ENCODE measurements around the gene PLEK.

The PLEK gene

DNA sequence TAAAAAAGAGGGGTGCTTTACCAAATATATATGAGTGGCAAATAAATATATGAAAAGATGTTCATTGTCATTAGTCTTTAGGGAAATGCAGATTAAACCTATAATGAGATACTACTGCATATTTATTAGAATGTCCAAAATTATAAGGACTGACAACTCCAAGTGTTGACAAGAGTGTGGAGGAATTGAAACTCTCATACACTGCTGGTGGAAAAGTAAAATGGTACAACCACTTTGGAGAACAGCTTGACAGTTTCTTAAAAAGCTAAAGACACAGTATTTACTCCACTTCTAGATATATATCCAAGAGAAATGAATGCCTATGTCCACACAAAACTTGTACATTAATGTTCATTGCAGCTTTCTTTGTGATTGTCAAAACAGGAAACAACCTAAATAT, 50.4 kb downstream of the PLEK start:
- no peak for DNase-seq (ENCODE audit: low read depth in 2 of 2)

DNA sequence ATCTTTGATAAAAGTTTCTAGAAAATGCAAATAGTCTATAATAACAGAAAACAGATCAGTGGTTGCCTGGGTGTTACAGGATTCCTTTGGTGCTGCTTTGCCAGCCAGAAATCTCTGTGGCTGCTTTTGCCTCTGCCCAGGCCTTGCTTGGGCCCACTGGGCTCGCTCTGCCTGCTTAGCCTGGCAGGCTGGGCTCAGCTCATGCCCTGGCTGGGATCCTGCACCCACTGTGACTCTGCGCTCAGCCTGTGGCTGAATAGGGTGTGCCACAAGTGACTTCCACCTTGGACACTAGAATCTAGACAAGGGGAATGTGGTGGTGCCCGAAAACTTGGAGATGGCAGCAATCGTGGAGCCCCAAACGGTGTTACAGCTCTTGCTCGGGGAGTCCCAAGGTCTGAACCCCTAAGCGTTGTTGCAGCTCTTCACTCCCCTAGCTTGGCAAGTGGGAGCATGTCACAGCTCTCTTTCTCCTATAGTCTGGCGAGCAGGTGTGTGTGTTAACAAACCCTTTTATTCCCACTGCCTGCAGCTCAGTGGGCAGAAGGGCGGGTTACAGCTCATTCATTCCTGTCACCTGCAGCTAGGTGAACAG, 51.1 kb downstream of the PLEK start:
- no peak for DNase-seq (ENCODE audit: low read depth in 2 of 2)

DNA sequence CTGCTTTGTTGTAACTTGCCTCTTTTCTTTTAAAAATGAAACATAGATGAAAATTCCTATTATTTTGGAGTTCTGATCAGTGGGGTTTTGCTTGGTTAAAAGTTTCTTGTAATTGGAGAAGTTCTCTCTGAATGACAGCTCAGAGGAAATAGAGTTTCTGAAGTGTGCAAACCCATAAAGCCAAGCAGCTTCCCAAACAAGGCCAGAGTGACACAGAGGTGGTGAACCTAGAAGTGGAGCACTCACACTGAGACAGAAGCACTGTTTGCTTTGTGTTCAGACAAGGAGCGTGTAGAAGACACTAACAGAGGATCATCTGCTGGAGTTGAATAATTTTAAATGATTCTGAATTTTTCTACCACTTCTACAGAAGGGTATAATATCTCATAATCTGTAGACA, 52.8 kb downstream of the PLEK start:
- DNase-seq (ENCODE audit: low read depth in 2 of 2): no peak

DNA sequence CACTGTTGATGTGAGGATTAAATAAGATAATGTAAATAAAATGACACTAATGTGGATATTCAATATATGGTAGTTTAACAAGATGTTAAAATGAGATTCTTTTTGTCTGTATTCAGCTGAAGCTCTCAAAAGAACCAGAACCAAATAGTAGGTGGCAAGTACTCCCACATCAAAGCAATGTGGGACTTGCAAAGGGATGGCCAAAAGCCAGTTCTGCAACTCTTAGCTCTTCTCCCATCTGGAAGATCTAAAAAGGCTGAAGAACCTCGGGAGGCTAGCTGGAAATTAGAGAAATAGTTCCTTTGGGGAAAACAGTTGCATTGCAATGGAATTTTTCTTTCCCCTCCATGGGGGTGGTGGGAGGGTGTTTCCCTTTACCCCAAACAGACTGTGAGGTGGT, 53.3 kb downstream of the PLEK start:
- DNase-seq (ENCODE audit: low read depth in 2 of 2): no peak

DNA sequence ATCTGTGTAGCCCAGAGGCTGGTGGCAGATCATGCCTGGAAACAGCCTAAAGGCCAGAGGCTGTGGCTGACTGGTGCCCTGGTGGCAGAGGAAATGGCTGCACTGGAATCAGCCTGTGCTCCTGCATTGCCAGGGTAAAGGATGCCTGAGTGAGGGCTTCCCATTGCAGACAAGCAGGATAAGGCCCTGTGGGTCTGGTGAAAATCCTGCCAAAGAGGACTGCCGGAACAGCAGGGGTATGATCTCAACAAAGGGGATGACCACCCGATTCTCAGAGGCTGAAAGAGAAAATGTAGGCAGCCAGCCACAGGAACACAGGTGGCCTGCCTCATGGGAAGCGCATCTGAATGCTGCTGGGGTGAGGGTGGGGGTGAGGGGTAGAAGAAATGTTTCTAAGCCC, 53.8 kb downstream of the PLEK start:
- DNase-seq (ENCODE audit: low read depth in 2 of 2): no peak

DNA sequence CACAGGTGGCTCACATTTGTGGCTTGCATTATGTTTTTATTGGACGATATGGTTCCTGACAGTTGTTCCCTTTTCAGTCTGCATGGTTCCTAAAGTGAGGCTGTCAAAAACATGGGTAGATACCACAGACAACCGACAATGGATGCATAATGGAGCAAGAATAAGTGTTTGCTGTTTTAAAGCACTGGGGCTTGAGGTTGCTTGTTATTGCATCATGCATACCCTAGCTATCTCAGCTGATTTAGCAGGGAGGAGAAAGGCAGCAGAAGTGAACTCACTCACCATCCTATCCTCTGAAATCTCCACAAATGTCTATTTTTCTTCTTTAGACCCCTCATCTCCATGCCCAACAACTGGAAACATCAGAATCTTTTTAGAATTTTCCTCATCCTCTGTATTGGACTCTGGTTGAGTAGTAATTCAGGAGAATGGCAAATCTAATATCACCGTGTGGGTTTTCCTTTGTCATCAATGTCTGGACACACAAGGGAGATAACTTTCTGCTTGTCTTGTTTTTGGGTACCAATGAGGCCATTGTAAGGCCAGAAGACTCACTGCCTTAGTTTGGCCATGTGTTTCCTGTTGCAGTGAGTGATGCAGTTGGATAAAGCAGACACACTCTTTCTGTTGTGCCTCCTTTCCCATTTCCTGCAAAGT, 55.3 kb downstream of the PLEK start:
- no peak for DNase-seq (ENCODE audit: low read depth in 2 of 2)

DNA sequence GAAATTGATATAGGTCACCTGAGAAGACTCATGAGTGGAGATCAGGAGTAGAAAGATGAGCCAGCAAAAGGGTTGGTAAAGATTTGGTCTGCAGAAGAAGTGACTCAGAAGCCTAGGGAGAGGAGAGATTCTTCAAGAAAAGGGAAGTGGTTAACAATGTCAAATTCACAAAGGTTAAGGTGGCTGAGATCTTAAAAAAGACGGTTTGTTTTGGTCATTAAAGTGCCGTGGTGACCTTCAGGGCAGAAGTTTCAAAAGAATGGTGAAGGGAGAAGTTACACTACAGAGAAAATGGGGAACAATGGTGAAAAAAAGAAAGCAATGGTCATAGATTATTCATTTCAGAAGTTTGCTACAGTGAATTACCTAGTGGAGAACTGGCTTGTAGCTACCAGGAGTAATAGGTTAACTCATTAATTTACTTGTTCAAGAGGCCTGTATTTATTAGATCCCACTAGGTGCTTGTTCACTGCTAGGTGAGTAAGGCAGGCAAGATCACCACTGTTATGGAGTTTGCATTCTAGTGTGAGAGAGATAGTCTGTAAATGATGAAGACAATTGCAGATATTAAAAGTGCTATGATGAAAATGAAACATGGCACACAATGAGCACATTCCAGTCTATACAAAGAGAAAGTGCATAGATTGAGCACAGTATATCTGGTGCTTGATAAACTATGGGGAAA, 59.0 kb downstream of the PLEK start:
- DNase-seq (ENCODE audit: low read depth in 2 of 2): no peak

DNA sequence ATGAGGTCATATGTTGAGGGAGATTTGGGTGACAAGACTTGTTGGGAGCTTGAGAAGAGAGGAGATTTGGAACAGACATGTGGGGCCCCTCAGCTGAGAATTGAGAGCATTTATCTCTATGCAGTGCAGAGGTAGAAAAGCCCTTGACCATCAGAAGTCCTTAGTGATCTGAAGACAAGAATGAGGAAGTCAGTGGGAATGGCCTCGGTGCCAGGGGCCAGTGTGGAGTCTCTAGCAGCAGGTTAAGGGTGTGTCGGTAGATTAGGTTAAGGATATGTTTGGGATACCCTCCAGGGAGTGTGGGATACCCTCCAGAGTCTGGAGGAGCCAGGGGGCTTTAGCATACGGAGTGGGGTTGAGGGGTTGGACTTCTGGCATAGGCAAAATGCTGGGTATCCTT, 60.4 kb downstream of the PLEK start:
- DNase-seq (ENCODE audit: low read depth in 2 of 2): no peak

DNA sequence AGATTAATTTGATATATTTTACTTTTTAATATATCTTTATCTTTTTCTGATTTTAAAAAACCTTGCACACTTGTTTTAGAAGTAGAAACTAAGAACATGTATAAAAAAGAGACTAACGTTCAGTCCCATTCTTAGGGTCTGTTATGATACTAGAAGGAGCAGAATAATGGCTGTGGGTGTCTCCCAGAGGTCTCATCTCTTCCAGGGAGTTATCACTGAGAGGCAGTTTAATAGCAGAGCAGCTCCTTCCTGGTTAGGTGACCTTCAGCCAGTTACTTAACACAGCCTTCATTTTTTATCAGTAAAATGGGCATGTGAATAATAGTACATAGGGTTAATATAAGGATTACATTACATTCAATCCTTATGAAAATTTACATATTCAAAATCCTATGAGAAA, 61.4 kb downstream of the PLEK start:
- DNase-seq (ENCODE audit: low read depth in 2 of 2): no peak

DNA sequence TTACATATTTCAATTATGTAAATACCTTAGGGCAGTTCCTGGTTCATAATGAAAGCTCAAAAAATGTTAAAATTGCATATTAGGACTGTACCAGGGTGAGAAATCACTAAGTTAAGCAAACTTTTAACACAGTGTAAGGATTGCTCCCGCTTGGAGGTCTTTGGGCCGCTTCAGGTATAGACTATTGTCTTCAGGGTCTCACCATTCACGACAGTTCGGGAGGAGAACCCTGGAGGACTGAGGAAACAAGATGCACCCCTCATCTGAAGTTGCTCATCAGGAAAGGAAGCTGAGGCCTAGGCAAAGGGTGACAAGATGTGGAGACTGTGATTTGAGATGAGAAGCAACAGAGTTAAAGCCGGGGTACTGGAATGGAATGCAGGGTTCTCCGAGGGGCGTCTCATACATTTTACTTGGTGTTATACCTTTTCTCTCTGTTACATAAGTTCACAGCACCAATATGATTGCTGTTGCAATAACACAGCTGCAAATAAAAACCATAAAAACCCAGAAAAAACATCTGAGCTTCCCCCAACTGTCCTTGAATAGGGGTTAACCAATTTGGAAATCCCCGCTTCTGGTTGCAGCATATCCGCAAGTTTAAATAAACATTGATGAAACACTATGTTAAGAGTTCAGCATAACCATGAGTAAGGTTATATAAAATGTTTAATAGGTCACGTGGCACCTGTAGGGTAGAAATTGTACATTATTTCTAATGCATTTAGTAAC, 61.9 kb downstream of the PLEK start:
- DNase-seq (ENCODE audit: low read depth in 2 of 2): no peak

DNA sequence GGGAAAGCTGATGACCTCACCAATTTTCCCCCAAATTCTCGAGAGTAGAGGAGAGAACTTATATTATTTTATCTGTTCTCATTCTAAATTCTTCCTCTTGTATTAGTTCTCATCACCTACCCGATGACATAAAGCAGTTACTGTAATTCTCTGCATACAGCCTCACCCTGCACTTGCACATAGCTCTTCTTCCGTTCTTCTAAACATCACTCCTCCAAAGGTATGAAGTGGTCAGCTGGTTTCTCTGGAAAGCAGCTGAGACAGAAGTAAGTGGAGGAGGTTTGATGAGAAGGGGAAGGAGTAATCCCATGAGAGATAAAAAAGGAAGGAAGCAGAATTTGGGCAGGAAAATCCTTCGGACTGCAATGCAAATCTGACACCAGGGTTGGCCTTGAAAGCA, 63.0 kb downstream of the PLEK start:
- no peak for DNase-seq (ENCODE audit: low read depth in 2 of 2)

DNA sequence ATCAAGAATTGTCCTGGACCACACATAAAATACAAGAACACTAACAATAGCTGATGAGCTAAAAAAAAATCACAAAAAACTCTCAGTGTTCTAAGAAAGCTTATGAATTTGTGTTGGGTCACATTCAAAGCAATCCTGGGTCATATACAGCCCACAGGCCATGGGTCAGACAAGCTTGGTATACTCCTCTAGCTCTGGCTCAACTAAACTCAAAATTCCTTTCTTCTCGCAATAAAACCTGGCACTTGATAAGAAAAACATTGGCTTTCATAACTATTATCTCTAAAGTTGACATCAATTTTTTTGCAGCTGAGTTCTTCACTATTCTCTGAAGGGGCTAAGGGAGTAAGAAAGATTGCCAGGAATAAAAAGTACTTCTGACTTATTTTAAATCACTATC, 63.7 kb downstream of the PLEK start:
- DNase-seq (ENCODE audit: low read depth in 2 of 2): no peak

DNA sequence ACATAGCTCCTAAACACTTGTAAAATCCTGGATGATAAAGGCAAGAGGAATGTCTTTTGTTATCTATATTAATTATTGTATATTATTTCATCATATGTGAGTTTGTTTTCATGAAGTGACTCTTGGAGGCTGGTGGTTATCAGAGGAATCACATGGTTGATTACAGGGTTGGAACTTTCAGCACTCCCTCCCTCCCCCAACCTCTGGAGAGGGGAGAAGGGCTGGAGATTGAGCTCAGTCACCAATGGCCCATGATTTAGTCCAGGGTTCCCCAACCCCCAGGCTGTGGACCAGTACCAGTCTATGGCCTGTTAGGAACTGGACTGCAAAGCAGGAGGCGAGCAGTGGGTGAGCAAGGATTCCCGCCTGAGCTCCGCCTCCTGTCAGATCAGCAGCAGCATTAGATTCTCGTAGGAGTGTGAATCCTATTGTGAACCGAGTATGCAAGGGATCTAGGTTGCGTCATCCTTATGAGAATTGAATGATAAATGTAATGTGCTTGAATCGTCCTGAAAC, 64.3 kb downstream of the PLEK start:
- no peak for DNase-seq (ENCODE audit: low read depth in 2 of 2)

DNA sequence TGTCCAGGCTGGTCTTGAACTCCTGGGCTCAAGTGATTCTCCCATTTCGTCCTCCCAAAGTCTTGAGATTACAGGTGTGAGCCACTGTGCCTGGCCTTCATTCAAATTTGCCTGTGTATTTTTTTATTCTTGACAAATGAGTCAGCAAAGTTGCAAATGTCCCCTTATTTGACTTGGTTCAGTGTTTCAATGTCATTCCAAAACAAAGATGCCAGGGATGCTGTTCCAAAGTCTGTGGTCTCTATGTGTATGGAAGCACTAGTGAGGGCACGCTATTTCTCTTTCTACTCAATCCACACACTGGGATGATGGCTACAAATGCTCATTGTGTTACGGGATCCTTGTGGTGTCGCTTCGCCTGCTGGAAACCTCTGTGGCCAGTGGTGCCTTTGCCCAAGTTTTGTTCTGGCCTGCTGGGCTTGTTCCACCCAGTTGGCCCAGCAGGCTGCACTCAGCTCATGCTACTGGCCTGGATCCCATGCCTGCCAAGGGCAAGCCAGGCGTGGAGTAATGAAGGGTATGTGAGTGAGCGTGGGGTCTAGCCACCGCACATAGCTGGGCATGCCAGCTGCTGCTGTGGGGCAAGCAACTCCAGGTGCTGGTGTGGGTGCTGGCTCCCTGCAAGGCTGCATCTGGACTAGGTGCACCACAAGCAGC, 66.4 kb downstream of the PLEK start:
- DNase-seq (ENCODE audit: low read depth in 2 of 2): no peak

DNA sequence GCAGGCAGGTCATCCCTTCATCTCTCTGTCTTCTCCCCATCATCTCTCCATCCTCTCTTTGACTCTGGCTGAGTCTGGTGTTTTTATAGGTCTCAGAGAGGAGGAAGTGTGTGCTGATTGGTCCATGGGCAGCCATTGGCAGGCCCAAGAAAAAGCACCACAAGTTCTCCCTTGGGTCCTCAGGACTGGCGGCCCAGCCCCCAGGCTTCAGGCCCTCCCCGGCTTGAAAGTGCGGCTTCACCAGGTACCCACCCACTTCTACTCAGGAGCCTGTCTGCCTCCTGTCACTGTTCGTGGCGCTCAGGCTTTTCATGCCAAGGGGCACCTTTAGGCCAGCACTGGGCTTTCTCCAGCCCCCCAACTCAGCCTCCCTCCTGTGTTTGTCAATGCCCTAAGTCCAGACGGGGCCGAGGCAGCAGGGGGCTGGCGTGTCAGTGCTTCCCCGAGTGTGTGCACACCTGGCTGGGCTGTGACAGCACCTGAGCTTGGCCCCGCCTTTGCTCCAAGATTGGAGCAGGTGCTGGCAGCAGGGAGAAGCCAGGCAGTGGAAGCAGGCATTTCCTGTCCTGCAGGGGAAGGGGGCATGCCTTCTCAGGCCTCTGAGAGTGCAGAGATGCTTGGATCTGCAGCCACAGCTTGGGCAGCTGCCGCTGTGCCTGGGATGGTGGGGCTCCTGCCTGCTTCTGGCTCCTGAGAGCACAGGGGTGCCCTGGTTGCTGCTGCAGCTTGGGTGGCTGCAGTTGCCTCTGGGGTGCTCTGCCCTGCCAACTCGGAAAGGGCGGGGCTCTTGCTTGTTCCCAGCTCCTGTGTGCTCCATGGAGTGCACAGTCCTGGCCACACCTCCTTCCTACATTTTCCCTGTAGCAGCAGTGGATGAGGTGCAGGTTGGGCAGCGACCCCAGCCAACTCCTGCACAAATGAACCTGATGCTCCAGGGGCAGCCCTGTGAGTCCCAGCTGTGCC, 67.9 kb downstream of the PLEK start:
- no peak for DNase-seq (ENCODE audit: low read depth in 2 of 2)

DNA sequence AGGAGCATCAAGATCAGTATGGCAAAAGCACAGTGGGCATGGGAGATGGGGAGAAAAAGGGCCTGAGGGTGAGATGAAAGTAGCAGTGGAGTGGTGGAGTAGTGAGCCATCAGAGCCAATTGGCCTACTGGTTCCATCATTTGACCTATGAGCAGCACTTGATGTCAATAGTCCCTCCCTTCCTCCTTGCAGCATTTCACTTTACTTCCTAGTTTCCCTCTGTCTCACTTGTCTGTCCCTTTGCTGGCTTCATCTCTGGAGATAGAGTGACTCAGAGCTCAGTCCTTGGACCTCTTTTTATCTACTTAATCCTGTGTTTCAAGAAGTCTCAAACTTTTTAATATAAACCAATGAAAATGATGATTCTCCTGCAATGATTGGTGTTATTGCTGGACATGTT, 69.9 kb downstream of the PLEK start:
- no peak for DNase-seq (ENCODE audit: low read depth in 2 of 2)

DNA sequence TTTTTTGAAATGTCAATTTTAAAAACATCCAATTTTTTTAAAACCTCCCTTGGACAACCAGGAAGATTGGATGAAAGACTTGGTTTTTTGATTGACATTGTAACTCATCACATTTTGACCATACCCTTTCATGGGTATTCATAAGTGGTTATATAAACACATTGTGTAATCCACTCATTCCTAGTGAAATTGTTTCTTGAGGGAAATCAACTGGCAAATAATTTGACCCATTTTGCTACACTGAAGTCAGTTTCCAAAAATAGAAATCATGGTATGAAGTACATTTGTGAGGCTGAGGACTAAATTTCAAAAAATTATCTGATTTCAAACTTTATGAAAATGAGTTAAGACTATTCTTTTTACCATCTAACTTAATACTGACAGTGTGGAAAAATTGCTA, 70.5 kb downstream of the PLEK start:
- no peak for DNase-seq (ENCODE audit: low read depth in 2 of 2)

DNA sequence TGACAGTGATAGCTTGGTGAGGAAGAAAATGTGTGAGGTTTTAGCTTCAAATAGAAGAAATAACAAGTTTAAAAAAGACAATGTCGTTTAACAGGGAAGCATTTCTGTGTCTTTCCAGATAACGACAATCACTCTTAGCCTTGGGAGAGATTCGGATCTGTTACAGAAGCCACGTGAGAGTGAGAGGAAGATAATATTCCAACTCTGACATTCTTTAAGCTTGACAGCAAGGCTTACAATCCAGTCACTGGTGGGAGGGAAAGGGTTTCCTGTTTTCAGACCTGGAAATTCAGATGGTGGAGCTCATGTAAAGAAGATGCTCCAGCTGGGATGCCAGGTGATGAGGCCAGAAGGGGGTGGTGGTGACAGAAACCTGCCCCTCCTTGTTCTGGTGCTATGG, 71.2 kb downstream of the PLEK start:
- DNase-seq (ENCODE audit: low read depth in 2 of 2): no peak

DNA sequence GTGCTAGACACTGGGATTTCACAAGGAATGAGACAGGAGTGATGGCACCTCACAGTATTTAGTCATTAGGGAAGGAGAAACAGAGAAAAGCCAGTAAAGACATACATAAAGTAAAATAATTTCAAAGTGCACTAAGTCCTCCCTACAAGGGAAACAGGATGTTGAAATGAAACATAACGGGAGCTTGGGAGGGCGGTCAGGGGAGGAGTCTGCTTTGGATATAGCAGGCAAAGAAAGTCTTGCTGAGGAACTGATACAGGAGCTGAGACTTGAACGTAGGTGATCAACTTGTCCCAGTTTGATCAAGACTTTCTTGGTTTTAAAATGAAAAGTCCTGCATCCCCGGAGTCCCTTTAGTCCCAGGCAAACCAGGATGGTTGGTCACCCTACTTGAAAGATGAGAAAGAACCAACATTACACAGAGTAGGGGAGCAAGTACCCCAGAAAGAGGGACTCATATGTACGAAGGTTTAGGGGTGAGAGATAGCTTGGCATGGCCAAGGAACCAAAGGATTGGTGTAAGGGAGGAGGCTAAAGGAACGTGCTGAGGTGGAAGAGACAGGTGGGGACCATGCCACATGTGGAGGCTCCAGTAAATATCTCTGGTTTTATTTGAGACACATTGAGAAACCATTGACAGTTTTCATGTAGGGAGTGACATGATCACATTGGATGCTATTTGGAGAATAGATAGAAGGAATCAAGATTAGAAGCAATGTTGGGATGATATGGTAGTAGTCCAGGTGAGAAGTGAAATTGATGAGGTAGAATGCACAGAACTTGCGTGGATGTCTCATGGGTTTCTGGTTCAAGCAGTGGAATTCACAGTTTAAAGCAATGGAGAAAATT, 73.6 kb downstream of the PLEK start:
- DNase-seq (ENCODE audit: low read depth in 2 of 2): no peak

All from stimulated activated CD4-positive, alpha-beta T cell treated with anti-CD3 and anti-CD28 coated beads, Interleukin-1b, Interleukin-23, amount 100 ng/mL, for 1 hour (primary cell).